Loucy (cell line): Measurements from ENCODE around the gene UBLCP1.

Source experiments
- H2AFZ ChIP-seq: fragments of 200-600 bp; sonication (generic); 2 replicates; pipeline ENCODE4 v1.6.0; 2016; ENCODE audit warnings: antibody characterized with exemption, mild to moderate bottlenecking, low read length, moderate library complexity
- H3F3A ChIP-seq: fragments of 200-600 bp; 2 replicates; pipeline ENCODE4 v1.6.0; 2016; ENCODE audit warnings: antibody characterized with exemption, low read depth, mild to moderate bottlenecking
- H3K27me3 ChIP-seq: fragments of 200-600 bp; sonication (generic); 2 replicates; pipeline ENCODE4 v1.6.1; 2014; ENCODE audit warnings: low read length, mild to moderate bottlenecking; ENCODE audit not compliant: insufficient read depth, poor library complexity, severe bottlenecking
- H3K36me3 ChIP-seq: fragments of 200-600 bp; sonication (generic); 2 replicates; pipeline ENCODE4 v1.6.1; 2016; ENCODE audit warnings: low read length; ENCODE audit not compliant: insufficient read depth
- H3K4me1 ChIP-seq: fragments of 200-600 bp; sonication (generic); 2 replicates; pipeline ENCODE4 v1.5.1; 2014; ENCODE audit warnings: low read length, mild to moderate bottlenecking; ENCODE audit not compliant: insufficient read depth, poor library complexity, severe bottlenecking
- H3K4me2 ChIP-seq: fragments of 200-600 bp; sonication (generic); 2 replicates; pipeline ENCODE4 v1.6.0; 2014; ENCODE audit warnings: antibody characterized with exemption, low read length, low read depth, mild to moderate bottlenecking; ENCODE audit not compliant: poor library complexity, severe bottlenecking
- H3K4me3 ChIP-seq: fragments of 200-600 bp; sonication (generic); 2 replicates; pipeline ENCODE4 v1.5.1; 2014; ENCODE audit warnings: low read length, mild to moderate bottlenecking, mixed read lengths; ENCODE audit not compliant: poor library complexity, severe bottlenecking
- H3K79me2 ChIP-seq: fragments of 200-600 bp; sonication (generic); 2 replicates; pipeline ENCODE4 v1.6.1; 2014; ENCODE audit warnings: low read length; ENCODE audit not compliant: insufficient read depth
- H3K9ac ChIP-seq: fragments of 200-600 bp; sonication (generic); 2 replicates; pipeline ENCODE4 v1.6.0; 2014; ENCODE audit warnings: mild to moderate bottlenecking, low read depth, low read length, moderate library complexity; ENCODE audit not compliant: poor library complexity, severe bottlenecking
- H3K9me2 ChIP-seq: fragments of 200-600 bp; sonication (generic); replicated peaks from 2 replicates; pipeline ENCODE4 v1.6.1; 2016; ENCODE audit warnings: low read depth, low read length, mixed read lengths
- H3K9me3 ChIP-seq: fragments of 200-600 bp; sonication (generic); 2 replicates; pipeline ENCODE4 v1.6.1; 2014; ENCODE audit warnings: mild to moderate bottlenecking, antibody characterized with exemption, low read length, low read depth; ENCODE audit not compliant: insufficient read depth
- H4K20me1 ChIP-seq: fragments of 200-600 bp; sonication (generic); 2 replicates; pipeline ENCODE4 v1.6.0; 2014; ENCODE audit warnings: antibody characterized with exemption, low read length, mild to moderate bottlenecking; ENCODE audit not compliant: insufficient read depth, poor library complexity, severe bottlenecking
- EZH2phosphoT487 ChIP-seq: fragments of 200-600 bp; IDR thresholded peaks from 2 replicates; pipeline ENCODE4 v1.6.1; 2018; ENCODE audit warnings: antibody characterized with exemption, mild to moderate bottlenecking, moderate library complexity, borderline replicate concordance
- TF ChIP-seq, protein P1 (sequence below): fragments of 200-600 bp; sonication (generic); conservative IDR thresholded peaks from 2 replicates; pipeline ENCODE4 v1.5.1; 2014; ENCODE audit warnings: mild to moderate bottlenecking, antibody characterized with exemption, low read length

The UBLCP1 gene

GRCh38 chr5:159317849-159318248 lies 54.8 kb downstream of the UBLCP1 start:
- no peak for TF ChIP-seq EZH2phosphoT487
- TF ChIP-seq, protein P1, sequence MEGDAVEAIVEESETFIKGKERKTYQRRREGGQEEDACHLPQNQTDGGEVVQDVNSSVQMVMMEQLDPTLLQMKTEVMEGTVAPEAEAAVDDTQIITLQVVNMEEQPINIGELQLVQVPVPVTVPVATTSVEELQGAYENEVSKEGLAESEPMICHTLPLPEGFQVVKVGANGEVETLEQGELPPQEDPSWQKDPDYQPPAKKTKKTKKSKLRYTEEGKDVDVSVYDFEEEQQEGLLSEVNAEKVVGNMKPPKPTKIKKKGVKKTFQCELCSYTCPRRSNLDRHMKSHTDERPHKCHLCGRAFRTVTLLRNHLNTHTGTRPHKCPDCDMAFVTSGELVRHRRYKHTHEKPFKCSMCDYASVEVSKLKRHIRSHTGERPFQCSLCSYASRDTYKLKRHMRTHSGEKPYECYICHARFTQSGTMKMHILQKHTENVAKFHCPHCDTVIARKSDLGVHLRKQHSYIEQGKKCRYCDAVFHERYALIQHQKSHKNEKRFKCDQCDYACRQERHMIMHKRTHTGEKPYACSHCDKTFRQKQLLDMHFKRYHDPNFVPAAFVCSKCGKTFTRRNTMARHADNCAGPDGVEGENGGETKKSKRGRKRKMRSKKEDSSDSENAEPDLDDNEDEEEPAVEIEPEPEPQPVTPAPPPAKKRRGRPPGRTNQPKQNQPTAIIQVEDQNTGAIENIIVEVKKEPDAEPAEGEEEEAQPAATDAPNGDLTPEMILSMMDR, result no peak
- H2AFZ ChIP-seq, result no peak overlapping the region

GRCh38 chr5:159318448-159318847 lies 55.4 kb downstream of the UBLCP1 start:
- no peaks in the 10 kb centered on the region for H3K36me3 ChIP-seq
- H3K4me3 ChIP-seq, result no peak overlapping the region
- no peaks in the 10 kb centered on the region for H3K9me3 ChIP-seq
- H3K9me2 ChIP-seq, result no peaks in the 10 kb centered on the region
- no peaks in the 10 kb centered on the region for H3K4me1 ChIP-seq
- no peaks in the 10 kb centered on the region for H3F3A ChIP-seq
- H3K9ac ChIP-seq, result no peak overlapping the region
- TF ChIP-seq, protein P1, result no peak
- no peak for TF ChIP-seq EZH2phosphoT487
- no peaks in the 10 kb centered on the region for H3K79me2 ChIP-seq
- peaks cover 1% of the 10 kb centered on the region for H3K27me3 ChIP-seq
- no peak overlapping the region for H2AFZ ChIP-seq
- H4K20me1 ChIP-seq, result no peaks in the 10 kb centered on the region
- no peak overlapping the region for H3K4me2 ChIP-seq

More at GRCh38 chr5:159317849-159318248, 54.8 kb downstream of the UBLCP1 start:
- Histone ChIP-seq H3K4me1 (no peaks in the 10 kb centered on the region), H3K27me3 (peaks cover 4% of the 10 kb centered on the region), H4K20me1 (no peaks in the 10 kb centered on the region), H3K4me3 (no peak overlapping the region), H3K9me2 (no peaks in the 10 kb centered on the region), H3K36me3 (no peaks in the 10 kb centered on the region), H3K9ac (no peak overlapping the region), H3K4me2 (no peak overlapping the region), H3F3A (no peaks in the 10 kb centered on the region), H3K79me2 (no peaks in the 10 kb centered on the region), H3K9me3 (no peaks in the 10 kb centered on the region)

- no peaks in the 10 kb centered on the region for H3K27me3 ChIP-seq
- H3K9me2 ChIP-seq, result no peaks in the 10 kb centered on the region
- TF ChIP-seq, protein P1, result no peak
- TF ChIP-seq EZH2phosphoT487, result no peak
- no peak overlapping the region for H3K4me2 ChIP-seq
- no peak overlapping the region for H2AFZ ChIP-seq
- no peaks in the 10 kb centered on the region for H3F3A ChIP-seq
- no peaks in the 10 kb centered on the region for H3K9me3 ChIP-seq
- H3K36me3 ChIP-seq, result no peaks in the 10 kb centered on the region
- H3K4me3 ChIP-seq, result no peak overlapping the region
- H3K9ac ChIP-seq, result no peak overlapping the region
- H4K20me1 ChIP-seq, result no peaks in the 10 kb centered on the region
- H3K79me2 ChIP-seq, result no peaks in the 10 kb centered on the region
- no peaks in the 10 kb centered on the region for H3K4me1 ChIP-seq
These were observed 56.3 kb downstream of the UBLCP1 start for GRCh38 chr5:159319363-159319762.
